ENCODE measurements around the gene GPR141.

The GPR141 gene

GRCh38 chr7:37735196-37735595, 51.6 kb downstream of the GPR141 start:
- Histone ChIP-seq H3K4me2 (ENCODE audit: low read depth, low read length, poor library complexity, severe bottlenecking) (no peak overlapping the region), H3K79me2 (ENCODE audit: insufficient read depth, low read length) (no peaks in the 10 kb centered on the region), H3K9me3 (ENCODE audit: insufficient read depth, low read depth, low read length) (no peaks in the 10 kb centered on the region), H2AFZ (ENCODE audit: low read length) (no peak overlapping the region), H3K36me3 (ENCODE audit: insufficient read depth, low read length) (no peaks in the 10 kb centered on the region), H4K20me1 (ENCODE audit: insufficient read depth, low read length, poor library complexity, severe bottlenecking) (no peaks in the 10 kb centered on the region), H3K9me2 (replicated peaks; ENCODE audit: low read depth, low read length) (no peaks in the 10 kb centered on the region), H3K4me1 (ENCODE audit: insufficient read depth, low read length, poor library complexity, severe bottlenecking) (no peaks in the 10 kb centered on the region), H3K4me3 (ENCODE audit: low read length, poor library complexity, severe bottlenecking) (no peak overlapping the region), H3K9ac (ENCODE audit: low read depth, low read length, poor library complexity, severe bottlenecking) (no peak overlapping the region), H3F3A (ENCODE audit: low read depth) (no peaks in the 10 kb centered on the region), H3K27me3 (ENCODE audit: insufficient read depth, low read length, poor library complexity, severe bottlenecking) (no peaks in the 10 kb centered on the region)
- TF ChIP-seq CTCF (conservative IDR thresholded peaks at IDR 0.05; ENCODE audit: low read length) (no peak), EZH2phosphoT487 (IDR thresholded peaks at IDR 0.05; ENCODE audit: borderline replicate concordance) (no peak)

- no peaks in the 10 kb centered on the region for H3K9me3 ChIP-seq (ENCODE audit: insufficient read depth, low read depth, low read length)
- no peaks in the 10 kb centered on the region for H3K9me2 ChIP-seq (replicated peaks; ENCODE audit: low read depth, low read length)
- H3F3A ChIP-seq (ENCODE audit: low read depth), result no peaks in the 10 kb centered on the region
- H3K4me1 ChIP-seq (ENCODE audit: insufficient read depth, low read length, poor library complexity, severe bottlenecking), result no peaks in the 10 kb centered on the region
- no peaks in the 10 kb centered on the region for H3K27me3 ChIP-seq (ENCODE audit: insufficient read depth, low read length, poor library complexity, severe bottlenecking)
- no peak overlapping the region for H3K9ac ChIP-seq (ENCODE audit: low read depth, low read length, poor library complexity, severe bottlenecking)
- H3K36me3 ChIP-seq (ENCODE audit: insufficient read depth, low read length), result no peaks in the 10 kb centered on the region
- TF ChIP-seq CTCF (conservative IDR thresholded peaks at IDR 0.05; ENCODE audit: low read length), result no peak
- no peak for TF ChIP-seq EZH2phosphoT487 (IDR thresholded peaks at IDR 0.05; ENCODE audit: borderline replicate concordance)
- no peak overlapping the region for H3K4me3 ChIP-seq (ENCODE audit: low read length, poor library complexity, severe bottlenecking)
- H3K79me2 ChIP-seq (ENCODE audit: insufficient read depth, low read length), result no peaks in the 10 kb centered on the region
- H3K4me2 ChIP-seq (ENCODE audit: low read depth, low read length, poor library complexity, severe bottlenecking), result no peak overlapping the region
- no peaks in the 10 kb centered on the region for H4K20me1 ChIP-seq (ENCODE audit: insufficient read depth, low read length, poor library complexity, severe bottlenecking)
- H2AFZ ChIP-seq (ENCODE audit: low read length), result no peak overlapping the region
These were observed 54.8 kb downstream of the GPR141 start for GRCh38 chr7:37738321-37738720.

GRCh38 chr7:37740398-37740797, 56.8 kb downstream of the GPR141 start:
- Histone ChIP-seq H3K9ac (ENCODE audit: low read depth, low read length, poor library complexity, severe bottlenecking) (no peak overlapping the region), H3F3A (ENCODE audit: low read depth) (no peaks in the 10 kb centered on the region), H3K4me1 (ENCODE audit: insufficient read depth, low read length, poor library complexity, severe bottlenecking) (no peaks in the 10 kb centered on the region), H3K27me3 (ENCODE audit: insufficient read depth, low read length, poor library complexity, severe bottlenecking) (no peaks in the 10 kb centered on the region), H3K9me2 (replicated peaks; ENCODE audit: low read depth, low read length) (no peaks in the 10 kb centered on the region), H3K4me3 (ENCODE audit: low read length, poor library complexity, severe bottlenecking) (no peak overlapping the region), H4K20me1 (ENCODE audit: insufficient read depth, low read length, poor library complexity, severe bottlenecking) (no peaks in the 10 kb centered on the region), H3K79me2 (ENCODE audit: insufficient read depth, low read length) (no peaks in the 10 kb centered on the region), H3K9me3 (ENCODE audit: insufficient read depth, low read depth, low read length) (no peaks in the 10 kb centered on the region), H3K36me3 (ENCODE audit: insufficient read depth, low read length) (no peaks in the 10 kb centered on the region), H3K4me2 (ENCODE audit: low read depth, low read length, poor library complexity, severe bottlenecking) (no peak overlapping the region), H2AFZ (ENCODE audit: low read length) (no peak overlapping the region)
- no peak for TF ChIP-seq CTCF (conservative IDR thresholded peaks at IDR 0.05; ENCODE audit: low read length)
- TF ChIP-seq EZH2phosphoT487 (IDR thresholded peaks at IDR 0.05; ENCODE audit: borderline replicate concordance), result no peak
